Measurements from ENCODE around the gene LRRC4.

LRRC4 gene

GRCh38 chr7:128005759-128006159 lies 25.5 kb downstream of the LRRC4 start:
- Histone ChIP-seq H3K27ac (peak overlapping the region; percentile 92), H3K9me3 (no peaks in the 10 kb centered on the region), H3K27me3 (no peaks in the 10 kb centered on the region), H3K36me3 (peaks cover 64% of the 10 kb centered on the region), H3K4me3 (ENCODE audit: low read depth in 1 of 2, low read length in 1 of 2) (no peak overlapping the region), H3K4me1 (ENCODE audit: control insufficient read depth in 1 of 2, insufficient read depth in 1 of 2, low read depth in 1 of 2, low read length in 1 of 2) (peaks cover 32 to 48% of the 10 kb centered on the region in 2 experiments)
- TF ChIP-seq, protein P1, sequence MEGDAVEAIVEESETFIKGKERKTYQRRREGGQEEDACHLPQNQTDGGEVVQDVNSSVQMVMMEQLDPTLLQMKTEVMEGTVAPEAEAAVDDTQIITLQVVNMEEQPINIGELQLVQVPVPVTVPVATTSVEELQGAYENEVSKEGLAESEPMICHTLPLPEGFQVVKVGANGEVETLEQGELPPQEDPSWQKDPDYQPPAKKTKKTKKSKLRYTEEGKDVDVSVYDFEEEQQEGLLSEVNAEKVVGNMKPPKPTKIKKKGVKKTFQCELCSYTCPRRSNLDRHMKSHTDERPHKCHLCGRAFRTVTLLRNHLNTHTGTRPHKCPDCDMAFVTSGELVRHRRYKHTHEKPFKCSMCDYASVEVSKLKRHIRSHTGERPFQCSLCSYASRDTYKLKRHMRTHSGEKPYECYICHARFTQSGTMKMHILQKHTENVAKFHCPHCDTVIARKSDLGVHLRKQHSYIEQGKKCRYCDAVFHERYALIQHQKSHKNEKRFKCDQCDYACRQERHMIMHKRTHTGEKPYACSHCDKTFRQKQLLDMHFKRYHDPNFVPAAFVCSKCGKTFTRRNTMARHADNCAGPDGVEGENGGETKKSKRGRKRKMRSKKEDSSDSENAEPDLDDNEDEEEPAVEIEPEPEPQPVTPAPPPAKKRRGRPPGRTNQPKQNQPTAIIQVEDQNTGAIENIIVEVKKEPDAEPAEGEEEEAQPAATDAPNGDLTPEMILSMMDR (IDR thresholded peaks at IDR 0.05): no peak

DNA sequence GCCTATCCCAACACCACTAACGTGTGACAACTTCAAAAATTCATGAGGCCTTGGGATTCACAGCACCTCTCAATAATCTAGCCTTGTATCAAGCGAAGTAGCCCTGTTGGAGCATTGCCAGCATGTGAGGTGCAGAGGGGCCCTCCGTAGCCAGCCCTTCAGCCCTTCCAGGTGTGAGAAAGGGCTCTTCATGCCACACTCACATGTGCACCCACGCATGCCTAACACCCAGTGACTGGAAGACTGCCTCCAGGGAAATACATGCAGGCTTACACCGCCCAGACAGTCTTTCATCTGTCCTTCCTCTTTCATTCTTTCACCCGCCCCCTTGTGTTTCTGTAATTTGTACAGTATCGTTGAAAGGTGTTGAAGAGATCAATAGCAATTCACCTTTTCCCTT lies 26.1 kb downstream of the LRRC4 start:
- TF ChIP-seq, protein P1 (IDR thresholded peaks at IDR 0.05): no peak
- Histone ChIP-seq H3K36me3 (peaks cover 61% of the 10 kb centered on the region), H3K9me3 (no peaks in the 10 kb centered on the region), H3K27ac (peak overlapping the region; percentile 92), H3K27me3 (no peaks in the 10 kb centered on the region), H3K4me1 (ENCODE audit: control insufficient read depth in 1 of 2, insufficient read depth in 1 of 2, low read depth in 1 of 2, low read length in 1 of 2) (peaks cover 38 to 55% of the 10 kb centered on the region in 2 experiments), H3K4me3 (ENCODE audit: low read depth in 1 of 2, low read length in 1 of 2) (no peak overlapping the region)

DNA sequence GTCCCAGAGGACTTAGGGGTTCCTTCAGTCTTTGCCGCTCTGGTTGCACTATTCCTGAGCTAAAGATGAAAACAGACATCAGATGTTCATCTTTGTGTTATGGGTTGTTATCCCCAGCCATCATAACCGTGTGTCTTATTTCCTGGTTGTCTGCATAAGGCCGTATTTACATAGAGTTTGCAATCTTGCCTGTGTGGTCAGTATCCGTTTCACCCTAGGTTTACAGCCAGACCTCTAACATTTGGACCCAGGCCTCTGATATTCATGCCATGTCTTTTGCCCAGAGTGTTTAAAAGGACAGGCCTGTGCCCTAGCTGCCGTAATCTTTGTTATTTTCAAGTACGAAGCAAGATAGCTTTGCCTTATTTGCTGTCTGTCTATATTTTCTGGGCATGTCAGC lies 26.6 kb downstream of the LRRC4 start:
- H3K9me3 ChIP-seq: no peaks in the 10 kb centered on the region
- peak overlapping the region; percentile 92 for H3K27ac ChIP-seq
- no peaks in the 10 kb centered on the region for H3K27me3 ChIP-seq
- peaks cover 43 to 60% of the 10 kb centered on the region in 2 experiments for H3K4me1 ChIP-seq (ENCODE audit: control insufficient read depth in 1 of 2, insufficient read depth in 1 of 2, low read depth in 1 of 2, low read length in 1 of 2)
- TF ChIP-seq, protein P1 (IDR thresholded peaks at IDR 0.05): no peak
- peaks cover 56% of the 10 kb centered on the region for H3K36me3 ChIP-seq
- no peak overlapping the region for H3K4me3 ChIP-seq (ENCODE audit: low read depth in 1 of 2, low read length in 1 of 2)

GRCh38 chr7:128003787-128004186 lies 27.4 kb downstream of the LRRC4 start:
- Histone ChIP-seq H3K27ac (peak overlapping the region; percentile 92), H3K36me3 (peaks cover 50% of the 10 kb centered on the region), H3K27me3 (no peaks in the 10 kb centered on the region), H3K4me1 (ENCODE audit: control insufficient read depth in 1 of 2, insufficient read depth in 1 of 2, low read depth in 1 of 2, low read length in 1 of 2) (peaks cover 51 to 68% of the 10 kb centered on the region in 2 experiments), H3K4me3 (ENCODE audit: low read depth in 1 of 2, low read length in 1 of 2) (peak overlapping the region in 1 of 2 experiments; percentile 42), H3K9me3 (no peaks in the 10 kb centered on the region)
- TF ChIP-seq, protein P1 (IDR thresholded peaks at IDR 0.05): no peak

DNA sequence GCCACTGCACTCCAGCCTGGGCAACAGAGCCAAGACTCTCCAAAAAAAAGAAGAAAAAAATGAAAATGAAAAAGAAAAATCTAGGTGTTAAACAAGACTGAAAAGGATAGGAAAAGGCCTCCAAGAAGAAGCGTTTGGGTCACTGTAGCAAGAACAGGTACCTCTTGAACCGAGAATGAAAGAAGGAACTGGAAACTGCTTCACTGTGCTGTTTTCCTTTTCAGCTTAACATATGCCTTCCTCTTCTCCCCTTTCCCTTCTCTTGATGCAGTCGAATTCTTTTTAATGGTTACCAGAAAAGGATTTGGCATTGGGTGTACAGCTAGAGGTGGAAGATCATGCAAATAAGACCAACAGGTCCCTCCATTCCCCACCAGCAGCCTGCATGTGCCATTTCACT lies 28.1 kb downstream of the LRRC4 start:
- H3K27me3 ChIP-seq: no peaks in the 10 kb centered on the region
- H3K9me3 ChIP-seq: no peaks in the 10 kb centered on the region
- peaks cover 50% of the 10 kb centered on the region for H3K36me3 ChIP-seq
- H3K4me1 ChIP-seq (ENCODE audit: control insufficient read depth in 1 of 2, insufficient read depth in 1 of 2, low read depth in 1 of 2, low read length in 1 of 2): peaks cover 56 to 74% of the 10 kb centered on the region in 2 experiments
- H3K27ac ChIP-seq: peak overlapping the region; percentile 92
- TF ChIP-seq, protein P1 (IDR thresholded peaks at IDR 0.05): no peak
- H3K4me3 ChIP-seq (ENCODE audit: low read depth in 1 of 2, low read length in 1 of 2): peak overlapping the region in 1 of 2 experiments; percentile 42

- TF ChIP-seq, protein P1 (IDR thresholded peaks at IDR 0.05): no peak
- peaks cover 42% of the 10 kb centered on the region for H3K36me3 ChIP-seq
Measured at GRCh38 chr7:128000854-128001265, 30.4 kb downstream of the LRRC4 start.

More at GRCh38 chr7:128000854-128001265, 30.4 kb downstream of the LRRC4 start:
- Histone ChIP-seq H3K4me1 (ENCODE audit: control insufficient read depth in 1 of 2, insufficient read depth in 1 of 2, low read depth in 1 of 2, low read length in 1 of 2) (peaks cover 56 to 77% of the 10 kb centered on the region in 2 experiments), H3K4me3 (ENCODE audit: low read depth in 1 of 2, low read length in 1 of 2) (peak overlapping the region; percentile 9 to 42), H3K27me3 (no peaks in the 10 kb centered on the region), H3K9me3 (no peaks in the 10 kb centered on the region), H3K27ac (peak overlapping the region; percentile 92)
